ENCODE measurements around the gene SSPN. TPM values are rescaled to one million over a fixed set of nuclear protein-coding genes. Genes with fewer than 3 reads are reported as not detected.

The SSPN gene
- total RNA-seq, 1 experiment from 2014 or later = 1.8 TPM

DNA sequence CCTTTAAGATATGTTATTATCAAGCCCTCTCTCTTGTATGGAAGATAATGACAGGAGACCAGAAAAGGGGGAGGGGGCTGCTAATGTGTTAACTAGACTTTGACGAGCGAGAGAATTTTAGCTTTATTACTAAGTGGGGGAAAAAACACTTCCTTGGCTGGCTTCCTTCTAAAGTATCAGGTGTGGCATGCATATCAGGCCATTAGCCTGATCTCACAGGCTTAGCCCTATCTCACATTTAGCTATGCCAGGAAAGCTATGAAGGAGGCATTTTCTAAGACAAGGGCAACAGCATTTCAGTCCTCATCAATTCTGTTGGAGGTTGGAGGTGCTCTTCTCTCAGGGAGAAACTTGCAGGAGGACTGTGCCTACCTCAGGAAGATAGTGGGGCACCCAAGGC lies 9.9 kb downstream of the SSPN start (continued):
- TF ChIP-seq NFE2L1 (CRISPR knock-in tag; IDR thresholded peaks at IDR 0.05) = no peak
- no peak for TF ChIP-seq AFF4 (CRISPR knock-in tag; IDR thresholded peaks at IDR 0.05; ENCODE audit: borderline replicate concordance)
- no peak for TF ChIP-seq ZNF121 (CRISPR knock-in tag; IDR thresholded peaks at IDR 0.05)
- no peak for TF ChIP-seq TEAD1 (CRISPR knock-in tag; IDR thresholded peaks at IDR 0.05)
- no peak for TF ChIP-seq IRF1 (CRISPR knock-in tag; IDR thresholded peaks at IDR 0.05)
- TF ChIP-seq MXD4 (CRISPR knock-in tag; IDR thresholded peaks at IDR 0.05; ENCODE audit: borderline replicate concordance) = no peak
- no peak for TF ChIP-seq USF2 (CRISPR knock-in tag; IDR thresholded peaks at IDR 0.05)
- TF ChIP-seq, protein P1, sequence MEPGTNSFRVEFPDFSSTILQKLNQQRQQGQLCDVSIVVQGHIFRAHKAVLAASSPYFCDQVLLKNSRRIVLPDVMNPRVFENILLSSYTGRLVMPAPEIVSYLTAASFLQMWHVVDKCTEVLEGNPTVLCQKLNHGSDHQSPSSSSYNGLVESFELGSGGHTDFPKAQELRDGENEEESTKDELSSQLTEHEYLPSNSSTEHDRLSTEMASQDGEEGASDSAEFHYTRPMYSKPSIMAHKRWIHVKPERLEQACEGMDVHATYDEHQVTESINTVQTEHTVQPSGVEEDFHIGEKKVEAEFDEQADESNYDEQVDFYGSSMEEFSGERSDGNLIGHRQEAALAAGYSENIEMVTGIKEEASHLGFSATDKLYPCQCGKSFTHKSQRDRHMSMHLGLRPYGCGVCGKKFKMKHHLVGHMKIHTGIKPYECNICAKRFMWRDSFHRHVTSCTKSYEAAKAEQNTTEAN (CRISPR knock-in tag; IDR thresholded peaks at IDR 0.05) = no peak
- TF ChIP-seq TEAD4 (CRISPR knock-in tag; IDR thresholded peaks at IDR 0.05) = no peak

DNA sequence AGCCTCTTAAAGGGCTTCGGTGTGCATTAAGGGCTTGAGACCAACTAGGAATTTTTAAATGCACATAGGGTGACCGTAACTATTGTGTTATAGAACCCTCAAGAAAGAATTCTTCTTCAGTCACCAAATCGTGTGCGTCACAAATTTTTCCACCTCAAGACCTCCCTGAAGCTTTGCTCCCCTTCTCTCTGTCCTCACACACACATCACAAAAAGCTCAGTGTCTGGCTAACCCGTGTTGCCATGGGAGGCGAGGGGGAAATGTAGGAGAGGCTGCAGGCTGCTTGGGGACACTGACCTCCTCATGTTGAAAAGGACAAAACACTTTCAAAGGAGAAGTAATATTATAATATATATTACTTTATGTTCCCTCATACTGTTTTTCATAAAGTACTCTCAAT lies 10.6 kb downstream of the SSPN start:
- Mint-ChIP-seq H3K27ac (no peak overlapping the region), H3K4me1 (peaks cover 12% of the 10 kb centered on the region), H3K9me3 (no peaks in the 10 kb centered on the region), H3K27me3 (ENCODE audit: low read depth) (no peaks in the 10 kb centered on the region; the same call in 1 of the 2 replicates), H3K4me3 (no peak overlapping the region), H3K36me3 (no peaks in the 10 kb centered on the region)
- ATAC-seq (no peak), DNase-seq (ENCODE audit: low spot score) (no peak)
- POLR2A ChIA-PET = no interaction called here
- TF ChIP-seq NR3C1 (CRISPR knock-in tag; conservative IDR thresholded peaks at IDR 0.05; ENCODE audit: low read depth) = no peak
- no peak for TF ChIP-seq KAT7 (CRISPR knock-in tag; IDR thresholded peaks at IDR 0.05; ENCODE audit: borderline replicate concordance)
- TF ChIP-seq RORB (CRISPR knock-in tag; IDR thresholded peaks at IDR 0.05) = no peak
- TF ChIP-seq TP53 (CRISPR knock-in tag; IDR thresholded peaks at IDR 0.05) = no peak
- CTCF ChIA-PET = no interaction called here

DNA sequence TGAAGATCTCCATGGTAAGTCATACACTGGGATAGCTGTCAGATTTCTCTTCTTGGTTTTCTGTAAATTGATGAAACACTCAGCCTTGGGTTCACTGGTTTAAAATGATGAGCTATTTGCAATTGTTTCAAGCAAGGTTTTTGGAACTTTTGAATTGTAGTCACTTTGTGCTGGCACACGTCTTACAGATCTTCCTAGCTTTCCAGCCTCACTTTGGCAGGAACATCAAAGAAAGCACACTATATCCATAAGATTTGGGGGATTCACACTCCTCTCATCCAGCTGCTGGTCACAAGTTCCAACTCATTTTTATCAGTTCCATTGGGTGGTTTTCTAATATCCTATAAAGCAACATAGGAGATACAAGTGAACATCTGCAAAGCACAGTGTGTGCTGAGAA lies 16.0 kb downstream of the SSPN start:
- no peak for DNase-seq (ENCODE audit: low spot score)
- Mint-ChIP-seq H3K4me1 (no peaks in the 10 kb centered on the region), H3K4me3 (no peak overlapping the region), H3K27ac (no peak overlapping the region), H3K36me3 (no peaks in the 10 kb centered on the region), H3K9me3 (peaks cover 5% of the 10 kb centered on the region; the same call in 1 of the 2 replicates), H3K27me3 (ENCODE audit: low read depth) (no peaks in the 10 kb centered on the region)
- ATAC-seq = no peak
- no peak for TF ChIP-seq ZNF512 (CRISPR knock-in tag; IDR thresholded peaks at IDR 0.05; ENCODE audit: borderline replicate concordance)
- no peak for TF ChIP-seq FOXP1 (CRISPR knock-in tag; IDR thresholded peaks at IDR 0.05; ENCODE audit: borderline replicate concordance)
- no peak for TF ChIP-seq PREB (CRISPR knock-in tag; IDR thresholded peaks at IDR 0.05; ENCODE audit: borderline replicate concordance)
- TF ChIP-seq CREB1 (CRISPR knock-in tag; IDR thresholded peaks at IDR 0.05) = no peak
- TF ChIP-seq ZNF121 (CRISPR knock-in tag; IDR thresholded peaks at IDR 0.05) = no peak
- TF ChIP-seq, protein P2, sequence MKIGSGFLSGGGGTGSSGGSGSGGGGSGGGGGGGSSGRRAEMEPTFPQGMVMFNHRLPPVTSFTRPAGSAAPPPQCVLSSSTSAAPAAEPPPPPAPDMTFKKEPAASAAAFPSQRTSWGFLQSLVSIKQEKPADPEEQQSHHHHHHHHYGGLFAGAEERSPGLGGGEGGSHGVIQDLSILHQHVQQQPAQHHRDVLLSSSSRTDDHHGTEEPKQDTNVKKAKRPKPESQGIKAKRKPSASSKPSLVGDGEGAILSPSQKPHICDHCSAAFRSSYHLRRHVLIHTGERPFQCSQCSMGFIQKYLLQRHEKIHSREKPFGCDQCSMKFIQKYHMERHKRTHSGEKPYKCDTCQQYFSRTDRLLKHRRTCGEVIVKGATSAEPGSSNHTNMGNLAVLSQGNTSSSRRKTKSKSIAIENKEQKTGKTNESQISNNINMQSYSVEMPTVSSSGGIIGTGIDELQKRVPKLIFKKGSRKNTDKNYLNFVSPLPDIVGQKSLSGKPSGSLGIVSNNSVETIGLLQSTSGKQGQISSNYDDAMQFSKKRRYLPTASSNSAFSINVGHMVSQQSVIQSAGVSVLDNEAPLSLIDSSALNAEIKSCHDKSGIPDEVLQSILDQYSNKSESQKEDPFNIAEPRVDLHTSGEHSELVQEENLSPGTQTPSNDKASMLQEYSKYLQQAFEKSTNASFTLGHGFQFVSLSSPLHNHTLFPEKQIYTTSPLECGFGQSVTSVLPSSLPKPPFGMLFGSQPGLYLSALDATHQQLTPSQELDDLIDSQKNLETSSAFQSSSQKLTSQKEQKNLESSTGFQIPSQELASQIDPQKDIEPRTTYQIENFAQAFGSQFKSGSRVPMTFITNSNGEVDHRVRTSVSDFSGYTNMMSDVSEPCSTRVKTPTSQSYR (CRISPR knock-in tag; IDR thresholded peaks at IDR 0.05) = no peak
- no peak for TF ChIP-seq ZNF671 (CRISPR knock-in tag; IDR thresholded peaks at IDR 0.05)
- no peak for TF ChIP-seq SMAD4 (CRISPR knock-in tag; IDR thresholded peaks at IDR 0.05)
- TF ChIP-seq MYBL2 (CRISPR knock-in tag; IDR thresholded peaks at IDR 0.05) = no peak
- ChIA-PET POLR2A (no interaction called here), CTCF (no interaction called here)
